Stimulated activated naive CD8-positive, alpha-beta T cell treated with anti-CD3 and anti-CD28 coated beads, Interleukin-15, Interleukin-2, amounts not matched to agents 100 U/mL and 50 U/mL, for 24 hours (primary cell): ENCODE measurements around the gene PDE6D.

Experiments used
- ATAC-seq: fragments of 150-1000 bp; cut with Tn5 transposase; one replicate; pipeline ENCODE4 v1.10.0; 2021
- DNase-seq: peaks from one replicate; pipeline ENCODE4 v3.0.0; 2021

Gene PDE6D

DNA sequence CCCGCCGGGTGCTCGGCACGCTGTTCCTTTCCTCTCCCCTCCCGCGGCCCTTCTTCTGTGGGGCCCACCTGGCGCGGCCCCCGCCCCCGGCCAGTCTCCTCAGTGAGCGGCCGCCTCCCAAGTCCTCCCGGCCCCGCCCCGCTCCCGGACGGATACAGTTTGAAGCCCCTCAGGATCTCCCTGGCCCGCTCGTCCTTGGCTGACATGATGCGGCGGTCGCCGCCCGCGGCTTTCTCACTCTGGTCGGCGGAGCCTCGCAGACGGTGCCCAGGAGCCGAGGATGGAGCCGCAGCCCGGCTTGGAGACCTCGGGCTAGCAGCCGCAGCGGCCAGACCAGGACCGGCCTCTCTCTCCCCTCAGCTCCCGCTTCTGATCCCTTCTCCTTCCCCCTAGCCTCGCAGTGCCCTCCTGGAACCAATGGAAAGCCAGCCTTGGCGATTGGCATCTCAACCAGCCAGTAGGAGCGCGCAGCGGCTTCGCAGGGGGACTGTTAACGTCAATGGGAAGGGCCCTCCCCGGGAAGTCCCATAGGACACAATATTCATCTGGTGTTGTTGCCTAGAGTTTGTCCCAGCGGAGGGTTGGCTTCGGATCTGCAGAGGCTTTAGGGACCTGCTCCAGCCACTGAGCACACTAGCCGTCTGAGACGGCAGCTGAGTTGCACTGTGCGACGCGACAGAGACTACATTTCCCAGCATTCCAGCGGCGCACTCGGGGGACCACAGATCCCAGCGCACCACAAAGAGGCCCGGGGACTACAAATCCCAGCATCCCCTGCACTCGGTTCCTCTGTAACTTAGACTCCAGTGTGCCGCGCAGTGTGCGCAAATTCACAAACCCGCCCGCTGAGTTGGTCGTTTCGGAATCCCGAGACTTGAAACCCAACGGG lies at the start of gene PDE6D:
Gene PDE6D, minus strand, starts transcription at position 374 of the 889 bp plus-strand sequence. Its CDS starts 168 bp downstream, at position 206.
- DNase-seq (peak; percentile 99), ATAC-seq (peak; percentile 93)

DNA sequence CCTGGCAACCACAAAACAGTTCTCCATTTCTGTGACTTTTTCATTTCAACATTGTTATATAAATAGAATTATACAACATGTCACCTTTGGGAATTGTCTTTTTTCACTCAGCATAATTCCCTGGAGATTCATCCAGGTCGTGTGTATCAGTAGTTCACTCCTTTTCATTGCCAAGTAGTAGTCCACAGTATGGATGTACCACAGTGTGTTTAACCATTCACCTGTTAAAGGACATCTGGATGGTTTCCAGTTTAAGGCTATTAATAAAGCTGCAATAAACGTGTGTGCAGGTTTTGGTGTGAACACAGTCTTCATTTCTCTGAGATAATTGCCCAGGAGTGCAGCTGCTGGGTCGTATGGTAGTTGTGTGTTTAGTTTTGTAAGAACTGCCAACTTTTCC lies 40.8 kb upstream of the PDE6D start:
- DNase-seq (no peak), ATAC-seq (no peak)

DNA sequence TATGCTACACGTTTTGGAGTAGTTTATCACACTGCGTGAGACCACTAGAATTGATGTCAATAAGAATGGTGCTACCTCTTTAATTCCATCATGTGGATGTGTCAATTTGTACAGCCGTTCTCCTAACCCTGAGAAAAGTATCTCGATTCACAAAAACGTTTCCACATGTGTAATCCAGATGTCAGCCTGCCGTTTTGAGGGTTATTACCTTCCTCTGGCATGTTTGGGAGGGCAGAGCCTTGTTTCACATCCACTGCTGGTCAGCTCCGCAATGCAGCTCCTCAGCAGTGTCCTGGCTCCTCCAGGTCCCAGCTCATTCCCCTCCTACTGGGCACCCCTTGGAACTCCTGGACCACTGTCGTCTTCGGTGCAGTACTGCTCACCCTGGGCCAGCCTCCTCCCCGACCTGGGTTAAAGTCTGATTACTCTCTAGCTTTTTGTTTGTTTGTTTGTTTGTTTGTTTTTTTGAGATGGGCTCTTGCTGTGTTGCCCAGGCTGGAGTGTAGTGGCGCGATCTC lies 39.8 kb upstream of the PDE6D start:
- ATAC-seq = no peak
- no peak for DNase-seq

DNA sequence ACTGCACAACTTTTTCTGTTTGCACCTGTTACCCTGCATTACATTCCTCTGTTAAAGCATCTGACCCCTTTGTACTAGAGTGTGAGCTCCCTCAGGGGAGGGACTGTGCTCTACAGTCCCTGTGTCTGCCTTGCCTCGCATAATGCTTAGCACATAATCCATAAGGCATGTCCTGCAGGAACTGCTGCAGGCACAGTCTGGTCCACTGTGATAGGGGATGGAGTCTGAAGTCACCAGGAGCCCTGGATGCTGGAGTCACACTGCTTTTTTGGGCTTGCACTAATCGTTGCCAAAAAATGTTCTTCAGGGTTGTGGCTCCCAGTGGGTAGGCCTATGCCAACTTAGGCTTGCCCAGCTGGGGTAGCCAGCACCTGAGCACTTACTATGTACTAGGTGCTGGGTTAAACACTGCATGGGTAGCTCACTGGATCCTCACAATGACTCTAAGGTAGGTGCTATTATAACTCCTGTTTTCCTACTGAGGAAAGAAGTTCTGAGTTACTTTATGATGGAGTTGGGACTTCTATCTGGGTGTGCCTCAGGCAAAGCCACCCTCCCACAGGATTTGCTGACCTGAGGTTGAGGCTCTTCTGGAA lies 38.5 kb upstream of the PDE6D start:
- DNase-seq = no peak
- no peak for ATAC-seq

DNA sequence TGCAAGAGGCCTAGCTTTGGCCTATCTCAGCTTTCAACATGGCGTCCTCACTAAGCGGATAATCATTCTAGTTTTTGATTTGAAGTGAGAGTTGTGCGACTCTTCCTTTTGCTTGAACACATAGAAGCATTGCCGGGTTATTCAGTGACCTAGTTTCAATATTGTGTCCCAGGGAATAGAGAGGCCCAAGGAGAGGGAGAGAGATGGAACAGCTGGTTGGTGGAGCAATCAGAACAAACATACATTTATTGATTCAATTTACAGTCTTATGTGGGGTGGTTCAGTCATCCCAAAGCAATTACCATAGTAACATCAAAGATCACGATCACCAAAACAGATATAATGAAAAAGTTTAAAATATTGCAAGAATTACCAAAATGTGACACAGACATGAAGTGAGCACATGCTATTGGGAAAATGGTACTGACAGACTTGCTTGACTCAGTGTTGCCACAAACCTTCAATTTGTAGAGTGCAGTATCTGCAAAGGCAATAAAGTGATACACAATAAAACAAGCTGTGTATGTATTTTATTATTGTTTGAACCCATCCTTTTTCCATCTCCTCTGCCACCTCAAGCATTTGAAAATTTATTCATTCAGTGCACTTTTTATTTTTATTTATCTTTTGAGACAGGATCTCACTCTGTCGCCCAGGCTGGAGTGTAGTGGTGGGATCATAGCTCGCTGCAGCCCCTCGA lies 35.4 kb upstream of the PDE6D start:
- no peak for DNase-seq
- no peak for ATAC-seq

DNA sequence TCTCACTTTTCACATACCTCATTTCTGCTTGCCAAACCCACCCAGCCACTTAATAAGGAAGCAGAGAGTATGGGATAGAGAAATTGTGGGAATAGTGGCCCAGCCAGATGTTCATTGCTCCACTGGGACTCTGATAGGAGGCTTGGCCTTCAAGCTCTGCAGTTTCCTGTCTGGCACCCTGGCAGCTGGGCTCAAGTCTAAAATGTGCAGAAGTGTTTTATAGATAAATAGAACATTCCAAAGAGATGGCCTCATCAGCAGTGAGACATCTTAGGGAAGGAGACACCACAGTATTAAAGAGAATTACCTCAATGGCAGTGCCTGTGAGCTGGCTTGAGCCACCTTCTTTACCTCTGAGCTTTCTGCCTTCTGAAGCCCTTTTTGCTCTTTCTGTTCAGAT lies 29.8 kb upstream of the PDE6D start:
- ATAC-seq = no peak

DNA sequence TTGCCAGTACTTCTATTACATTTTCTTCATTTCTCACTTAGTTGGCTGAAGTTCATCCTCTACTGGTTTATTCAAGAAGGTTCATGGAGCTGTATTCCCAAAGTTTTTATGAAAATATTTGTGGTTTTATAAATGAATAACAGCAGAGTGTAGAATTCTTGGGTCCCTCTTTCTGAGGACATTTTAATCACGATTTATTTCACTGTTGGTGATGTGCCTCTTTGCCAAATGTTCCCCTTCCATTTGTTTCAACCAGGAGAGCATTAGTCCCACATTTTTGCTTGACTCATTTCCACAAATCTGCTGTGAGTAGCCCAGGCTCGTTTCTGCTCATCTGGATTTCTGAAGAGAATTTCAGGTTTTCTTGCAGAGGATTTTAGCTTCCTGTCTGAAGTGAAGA lies 25.9 kb upstream of the PDE6D start:
- ATAC-seq = no peak
- DNase-seq = no peak

More for the DNA sequence above, 29.8 kb upstream of the PDE6D start:
- no peak for DNase-seq

DNA sequence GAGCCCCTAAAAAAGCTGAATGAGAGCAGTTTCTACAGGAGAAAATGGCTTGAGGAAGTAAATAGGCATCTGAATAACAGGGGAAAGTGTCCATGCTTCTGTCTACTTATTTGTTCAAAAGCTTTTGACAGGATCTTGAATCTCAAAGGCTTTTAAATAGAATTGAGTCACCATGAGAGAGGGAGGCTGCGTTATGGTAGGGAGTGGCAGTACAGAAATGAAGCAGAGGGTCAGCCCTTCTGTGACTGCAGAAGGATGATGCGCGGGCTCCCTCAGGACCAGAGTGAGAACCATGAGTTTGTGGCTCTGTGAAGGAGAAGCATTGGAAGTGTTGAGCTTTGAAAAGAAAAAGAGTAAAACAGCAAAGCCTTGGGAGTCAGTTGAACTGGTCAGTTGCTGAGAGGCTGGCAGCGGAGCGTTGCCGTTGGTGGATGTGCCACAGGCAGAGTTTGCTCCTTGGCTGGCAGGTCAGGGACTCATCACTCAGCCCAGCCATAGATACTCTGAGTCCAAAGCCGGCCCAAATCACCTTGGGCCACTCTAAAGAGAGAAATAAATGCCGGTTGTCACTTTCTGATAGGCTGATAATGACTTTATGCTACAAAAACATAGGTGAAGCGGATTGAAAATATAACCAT lies 22.5 kb upstream of the PDE6D start:
- DNase-seq (no peak), ATAC-seq (no peak)

DNA sequence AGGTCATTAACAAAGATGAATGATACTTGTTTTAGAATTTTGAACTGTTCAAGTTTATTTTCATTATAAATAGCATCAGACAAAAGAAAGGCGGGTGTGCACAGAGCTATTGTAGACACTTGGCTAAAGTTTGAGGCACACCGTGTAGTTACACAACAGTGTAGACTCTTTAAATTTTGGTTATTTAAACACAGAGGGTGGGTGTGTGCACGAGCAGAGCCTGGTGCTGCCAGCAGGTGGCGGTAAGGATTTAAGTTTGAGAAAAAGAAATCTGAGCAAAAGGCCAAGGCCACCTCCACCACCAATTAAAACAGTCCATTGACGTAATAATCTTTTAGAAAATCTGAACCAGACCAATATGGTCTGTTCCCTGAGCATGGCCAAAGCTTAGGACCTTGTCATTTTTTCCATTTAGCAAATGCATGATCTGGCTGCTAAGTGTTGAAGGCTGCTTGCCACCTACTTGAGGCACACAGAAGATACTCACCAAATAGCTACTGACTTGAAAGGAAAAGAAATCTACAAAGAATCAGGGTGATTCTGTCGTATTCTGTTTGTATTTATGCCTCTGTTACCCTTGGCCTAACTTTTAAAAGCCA lies 19.5 kb upstream of the PDE6D start:
- DNase-seq (peak; percentile 64), ATAC-seq (peak; percentile 32)

DNA sequence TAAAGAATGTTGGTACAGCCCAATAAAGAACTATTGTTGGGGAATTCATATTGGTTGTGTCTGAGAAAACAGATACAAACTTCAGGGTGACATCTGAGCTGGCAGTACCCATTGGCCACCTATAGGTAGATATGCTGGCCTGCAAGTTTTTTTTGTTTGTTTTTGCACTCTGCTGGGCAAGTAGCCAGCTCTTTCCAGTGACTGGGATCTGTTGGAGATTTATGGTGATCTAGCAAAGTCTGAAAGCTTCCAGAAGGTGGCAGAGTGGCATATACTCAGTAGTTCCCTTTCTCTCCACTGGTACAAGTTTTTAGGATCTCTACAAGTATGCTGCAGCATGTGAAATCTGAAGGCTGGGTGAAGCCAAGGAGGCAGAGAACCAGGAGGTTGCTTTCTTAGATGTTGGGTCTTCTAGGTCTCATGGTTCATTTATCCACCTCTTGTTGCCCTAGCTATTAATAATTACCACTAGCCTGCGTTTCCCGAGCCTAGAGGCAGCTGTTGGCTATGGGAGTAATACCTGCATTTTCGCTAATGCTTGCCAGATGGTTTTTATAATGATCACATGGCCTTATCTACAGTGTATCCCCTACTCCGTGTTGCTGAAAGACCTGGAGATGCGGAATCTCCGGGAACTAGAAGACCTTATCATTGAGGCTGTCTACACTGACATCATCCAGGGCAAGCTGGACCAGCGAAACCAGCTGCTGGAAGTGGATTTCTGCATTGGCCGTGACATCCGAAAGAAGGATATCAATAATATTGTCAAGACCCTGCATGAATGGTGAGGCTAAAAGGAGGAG lies 14.6 kb upstream of the PDE6D start:
- DNase-seq (no peak), ATAC-seq (no peak)

DNA sequence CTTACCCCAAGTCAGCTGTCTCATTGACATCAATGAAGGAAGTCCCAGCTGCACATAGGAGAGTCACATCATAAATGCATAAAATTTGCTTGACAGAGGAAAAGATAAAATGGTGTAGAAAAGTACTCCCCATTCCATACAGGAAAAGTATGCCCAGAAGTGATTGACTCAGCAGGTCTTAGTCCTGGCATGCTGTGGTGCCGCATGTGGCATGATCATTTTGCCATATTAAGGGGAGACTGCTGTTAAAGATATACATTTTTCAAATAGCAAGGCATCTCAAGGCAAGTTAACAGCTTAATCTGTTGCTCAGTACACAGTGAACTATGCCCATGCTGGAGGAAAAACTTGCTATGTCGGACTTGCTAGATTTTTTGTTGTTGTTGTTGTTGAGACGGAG lies 13.3 kb upstream of the PDE6D start:
- no peak for ATAC-seq
- no peak for DNase-seq

DNA sequence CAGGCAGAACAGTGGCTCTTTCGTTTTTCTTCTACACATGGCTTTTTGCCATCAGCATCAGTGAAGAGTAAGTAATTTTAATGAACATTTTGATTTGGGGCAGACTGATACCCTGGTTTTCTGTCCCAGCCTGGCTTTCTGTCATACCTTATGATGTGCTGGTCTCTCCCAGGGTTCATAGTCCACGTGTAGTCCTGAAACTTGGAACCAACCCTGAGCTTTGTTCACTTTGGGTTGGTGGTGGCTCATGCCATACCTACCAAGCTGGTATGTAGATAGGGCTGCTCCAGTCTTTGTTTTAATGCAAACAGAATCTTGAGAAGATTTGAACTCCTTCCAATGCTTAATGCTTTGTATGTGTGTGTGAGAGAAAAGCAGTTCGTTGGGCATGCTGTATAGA lies 10.0 kb upstream of the PDE6D start:
- DNase-seq (no peak), ATAC-seq (no peak)

DNA sequence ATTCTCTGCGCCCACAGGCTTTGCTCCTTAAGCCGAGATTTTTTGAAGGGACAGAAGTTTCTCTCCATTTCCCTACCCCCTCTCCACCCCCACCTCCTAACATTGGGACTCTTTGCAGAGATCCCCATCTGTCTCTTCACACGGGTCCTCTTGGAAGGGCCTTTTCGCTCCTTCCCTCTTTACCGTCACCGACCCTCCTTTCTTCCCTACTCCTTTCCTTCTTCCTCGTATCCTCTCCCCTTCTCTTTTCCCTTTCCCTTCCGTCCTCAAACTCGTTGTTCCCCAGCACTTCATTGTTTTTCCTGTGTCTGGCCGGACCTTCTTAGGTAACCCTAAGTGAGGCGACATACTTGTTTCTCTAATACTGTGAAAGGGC lies 5.8 kb upstream of the PDE6D start:
- no peak for ATAC-seq
- no peak for DNase-seq

DNA sequence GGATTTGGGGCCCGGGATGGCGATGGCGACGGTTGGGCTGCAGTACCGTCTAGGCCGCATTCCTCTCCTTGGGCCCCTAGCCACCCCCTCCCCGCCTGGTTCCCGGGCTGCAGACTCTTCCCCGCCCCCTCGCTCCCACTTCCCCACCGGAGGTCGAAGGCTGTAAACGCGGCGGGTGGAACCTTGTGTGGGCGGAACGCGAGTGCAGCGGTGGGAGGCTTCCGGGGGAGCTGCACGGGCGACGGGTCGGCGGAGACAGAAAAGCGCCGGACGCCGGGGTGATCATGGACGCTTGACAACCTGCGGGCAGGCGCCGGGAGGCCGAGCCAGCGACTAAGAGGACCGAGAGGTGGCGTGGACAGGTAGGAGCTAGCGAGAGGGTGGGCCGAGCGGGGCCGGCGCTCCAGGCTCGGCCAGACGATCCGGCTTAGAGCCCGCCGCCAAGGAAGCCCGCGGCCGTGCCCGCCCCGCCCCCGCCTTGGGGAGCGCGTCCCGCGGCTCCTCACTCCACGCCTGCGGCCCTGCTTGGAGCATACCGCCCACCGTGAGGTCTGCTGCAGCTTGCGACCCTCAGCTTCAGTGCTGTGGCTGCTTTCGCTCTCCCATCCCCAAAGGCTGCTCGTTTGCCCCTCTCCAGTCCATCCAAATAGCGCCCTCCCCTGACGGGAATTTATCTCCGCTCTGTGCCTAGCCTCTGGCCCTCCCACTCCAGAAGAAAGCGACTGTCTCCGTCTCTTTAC lies 5.3 kb upstream of the PDE6D start, which contains the start of gene COPS7B:
Gene COPS7B, plus strand, starts transcription at position 269 of the 740 bp plus-strand sequence. CDS start 2,126 bp downstream, outside the sequence.
- DNase-seq (peak; percentile 87), ATAC-seq (peak; percentile 74)

DNA sequence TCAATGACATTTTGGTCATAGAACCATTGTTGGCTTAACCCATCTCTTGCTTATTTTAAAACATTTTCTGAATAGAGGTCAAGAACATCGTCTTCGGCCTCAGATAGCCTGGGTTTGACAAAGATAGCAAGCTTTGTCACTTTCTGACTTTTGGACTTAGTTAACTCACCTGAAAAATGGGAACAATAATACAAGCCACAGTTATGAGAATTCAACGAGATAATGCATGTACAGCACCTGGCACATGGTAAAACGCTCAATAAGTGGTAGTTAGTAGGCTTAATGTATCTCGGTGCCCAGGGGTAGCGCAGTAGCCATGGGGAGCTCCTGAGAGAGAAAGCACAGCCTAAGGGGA lies 4.7 kb upstream of the PDE6D start:
- ATAC-seq = no peak
- DNase-seq = no peak

DNA sequence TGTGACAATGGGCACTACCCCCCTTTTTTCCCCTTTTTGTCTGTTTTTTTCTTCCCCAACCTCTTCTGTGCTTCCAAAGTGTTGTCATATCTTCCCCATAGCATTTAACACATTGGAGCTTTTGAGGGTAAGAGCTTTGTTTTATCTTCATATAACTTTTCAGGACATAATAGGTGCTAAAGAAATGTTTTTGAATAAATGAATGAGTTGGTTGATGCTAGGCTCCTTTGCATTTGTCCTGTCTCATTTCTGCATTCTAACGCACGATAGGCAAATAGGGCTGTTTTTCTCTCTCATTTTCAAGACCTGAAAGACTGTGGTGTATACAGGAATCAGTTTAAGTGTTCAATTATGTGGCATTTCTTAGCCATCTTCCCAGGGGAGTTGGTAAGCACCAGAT lies 4.3 kb upstream of the PDE6D start:
- DNase-seq (no peak), ATAC-seq (no peak)

DNA sequence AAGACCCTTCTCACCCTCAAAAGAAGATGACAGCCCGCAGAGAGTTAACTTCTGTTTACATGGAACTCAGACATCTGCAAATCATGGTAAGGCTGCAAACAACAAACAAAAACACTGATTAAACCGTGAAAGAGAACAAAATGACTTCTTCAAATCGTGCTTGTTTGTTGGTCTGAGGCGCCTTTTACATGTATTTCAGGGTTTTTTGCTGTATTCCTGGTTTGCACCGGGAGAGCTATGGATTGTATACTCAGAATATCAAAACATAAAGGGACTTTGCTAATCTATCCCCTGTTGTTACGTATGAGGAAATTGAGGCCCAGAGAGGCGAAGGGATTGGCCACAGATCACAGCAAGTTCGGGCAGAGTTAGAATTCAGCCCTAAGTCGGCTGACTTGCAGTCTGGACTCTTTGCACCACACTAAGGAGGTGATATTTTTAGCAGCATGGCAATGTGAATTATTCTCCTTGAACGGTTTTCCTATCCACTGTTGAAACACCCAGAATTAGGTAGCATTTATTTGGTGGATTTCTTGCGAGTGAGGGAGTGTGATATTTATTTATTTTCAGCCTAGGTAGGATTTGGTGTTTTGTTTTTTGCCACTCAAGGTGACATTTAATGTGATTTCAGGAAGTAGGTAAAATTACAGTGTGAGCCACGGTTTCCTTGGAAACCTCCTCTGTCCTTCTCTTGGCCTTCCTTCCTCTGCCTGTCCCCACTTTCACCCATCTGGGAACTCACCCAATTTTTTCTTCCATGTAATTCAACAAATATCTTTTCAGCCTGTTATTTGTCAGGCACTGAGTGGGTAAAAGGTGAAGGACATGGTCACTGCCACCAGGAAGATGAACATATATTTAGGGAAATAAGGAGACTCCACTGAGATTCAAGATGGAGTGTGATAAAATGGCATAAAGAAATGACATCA lies 980 bp upstream of the PDE6D start:
- ATAC-seq = no peak
- peak; percentile 15 for DNase-seq

DNA sequence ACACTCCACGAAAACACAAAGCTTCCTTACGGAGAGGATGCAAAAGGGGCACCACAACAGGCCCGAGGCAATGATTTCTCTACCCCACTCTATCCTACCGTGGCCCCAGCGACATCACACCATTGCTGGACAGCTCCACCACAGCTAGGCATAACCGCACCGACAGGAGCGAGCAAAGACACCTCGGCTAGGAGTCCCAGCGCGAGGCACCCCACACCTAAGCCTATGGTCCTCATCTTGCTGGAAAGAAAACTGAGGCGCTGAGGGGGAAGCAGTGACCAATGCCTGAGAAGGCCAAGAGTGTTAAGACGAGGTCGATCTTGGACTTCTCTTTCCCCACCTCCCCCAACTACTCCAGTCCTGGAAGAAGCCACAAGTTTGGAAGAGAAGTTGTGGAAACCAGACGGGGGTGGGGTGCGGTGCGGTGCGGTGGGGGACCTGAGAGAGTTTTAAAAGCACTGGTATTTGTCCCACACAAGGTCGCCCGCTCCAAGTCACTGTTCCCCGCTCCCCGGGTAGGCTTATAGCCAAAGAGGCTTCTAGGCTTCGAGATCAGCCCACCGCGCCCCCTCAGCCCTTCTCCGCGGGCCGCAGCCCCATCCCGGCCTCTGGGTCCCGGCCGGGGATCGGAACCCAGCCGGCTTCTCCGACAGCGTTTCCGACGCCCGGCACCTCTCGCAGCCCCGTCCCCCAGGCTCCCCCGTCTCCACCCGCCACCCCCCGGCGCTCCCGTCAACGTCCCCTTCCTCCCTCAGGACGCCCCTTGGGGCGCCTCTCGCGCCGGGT lies 766 bp downstream of the PDE6D start:
- DNase-seq = peak; percentile 21
- ATAC-seq = no peak
